ENCODE measurements around the gene PNMT. TPM values are rescaled to one million over a fixed set of nuclear protein-coding genes. Genes with fewer than 3 reads are reported as not detected.

PNMT gene
- total and polyA plus RNA-seq, 2 of the 13 experiments (the other 11 are each of a cell fraction or from before 2014, with no cell fraction given), result 0.25 TPM; not detected in 1

DNA sequence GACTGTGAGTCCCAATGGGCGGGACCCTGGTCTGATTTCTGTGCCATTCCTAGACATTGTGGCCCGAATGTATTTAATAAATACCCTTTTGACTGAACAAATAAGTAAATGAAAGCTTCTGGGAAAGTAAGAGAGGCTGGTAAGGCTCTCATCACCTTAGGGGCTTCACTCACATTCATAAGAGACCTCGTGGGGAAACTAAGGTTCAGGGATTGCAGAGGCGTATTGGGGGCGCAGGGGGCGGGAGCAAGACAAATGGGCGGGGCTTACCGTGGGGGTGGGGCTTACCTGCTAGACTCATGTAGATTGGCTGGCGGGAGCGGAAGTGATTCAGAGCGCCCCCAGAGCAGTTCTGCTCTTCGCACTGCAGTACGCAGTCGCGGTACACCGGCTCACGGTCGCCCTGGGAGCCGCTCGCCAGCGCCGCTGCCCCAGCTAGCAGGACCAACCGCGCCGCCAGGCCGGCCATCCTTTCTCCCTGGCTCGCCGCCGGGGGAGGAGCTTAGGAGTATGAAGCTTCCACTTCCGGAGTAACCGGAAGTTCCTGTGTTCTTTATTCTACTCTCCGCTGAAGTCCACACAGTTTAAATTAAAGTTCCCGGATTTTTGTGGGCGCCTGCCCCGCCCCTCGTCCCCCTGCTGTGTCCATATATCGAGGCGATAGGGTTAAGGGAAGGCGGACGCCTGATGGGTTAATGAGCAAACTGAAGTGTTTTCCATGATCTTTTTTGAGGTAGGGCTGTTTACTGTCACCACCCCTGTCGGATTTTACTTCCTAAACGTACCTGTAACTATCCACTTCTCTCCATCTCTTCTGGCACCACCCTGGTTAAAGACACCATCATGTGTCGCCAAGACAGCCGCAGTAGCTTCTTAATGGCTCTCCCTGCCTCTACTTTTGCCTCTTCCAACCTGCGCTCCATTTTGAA lies 19.6 kb downstream of the PNMT start, which contains the start of gene PGAP3 (continued):
- no peak for TF ChIP-seq ZNF18 (CRISPR knock-in tag; IDR thresholded peaks at IDR 0.05; ENCODE audit: insufficient replicate concordance)
- peak; percentile 19; the same call in 1 of the 2 replicates for TF ChIP-seq STAG1 (CRISPR knock-in tag; IDR thresholded peaks at IDR 0.05)
- TF ChIP-seq RBM39 (IDR thresholded peaks at IDR 0.05; ENCODE audit: low read depth, low read length, poor library complexity, severe bottlenecking), result peak; percentile 88
- TF ChIP-seq ZNF142 (CRISPR knock-in tag; IDR thresholded peaks at IDR 0.05), result peak; percentile 49; the same call in 1 of the 2 replicates
- TF ChIP-seq SOX13 (IDR thresholded peaks at IDR 0.05), result no peak
- peak in 1 of 2 experiments; percentile 37; a peak in 1 of 4 replicates for TF ChIP-seq SOX13 (CRISPR knock-in tag; conservative IDR thresholded peaks at IDR 0.05 in 1 of 2, IDR thresholded peaks at IDR 0.05 in 1 of 2)
- TF ChIP-seq ZNF441 (CRISPR knock-in tag; IDR thresholded peaks at IDR 0.05; ENCODE audit: borderline replicate concordance), result 0 out of 2 replicates have a peak, but pooled peaks have one; percentile 20
- no peak for TF ChIP-seq ZFYVE20 (CRISPR knock-in tag; IDR thresholded peaks at IDR 0.05; ENCODE audit: borderline replicate concordance, low read depth)
- TF ChIP-seq ZNF563 (CRISPR knock-in tag; IDR thresholded peaks at IDR 0.05), result peak; percentile 80
- no peak for TF ChIP-seq ZNF562 (CRISPR knock-in tag; IDR thresholded peaks at IDR 0.05; ENCODE audit: borderline replicate concordance)
- peak; percentile 11; the same call in 1 of the 2 replicates for TF ChIP-seq FOXC1 (CRISPR knock-in tag; IDR thresholded peaks at IDR 0.05; ENCODE audit: borderline replicate concordance)
- no peak for TF ChIP-seq ZBTB37 (CRISPR knock-in tag; IDR thresholded peaks at IDR 0.05)
- peak; percentile 78 for TF ChIP-seq MAX (IDR thresholded peaks at IDR 0.05)
- TF ChIP-seq, protein P1, sequence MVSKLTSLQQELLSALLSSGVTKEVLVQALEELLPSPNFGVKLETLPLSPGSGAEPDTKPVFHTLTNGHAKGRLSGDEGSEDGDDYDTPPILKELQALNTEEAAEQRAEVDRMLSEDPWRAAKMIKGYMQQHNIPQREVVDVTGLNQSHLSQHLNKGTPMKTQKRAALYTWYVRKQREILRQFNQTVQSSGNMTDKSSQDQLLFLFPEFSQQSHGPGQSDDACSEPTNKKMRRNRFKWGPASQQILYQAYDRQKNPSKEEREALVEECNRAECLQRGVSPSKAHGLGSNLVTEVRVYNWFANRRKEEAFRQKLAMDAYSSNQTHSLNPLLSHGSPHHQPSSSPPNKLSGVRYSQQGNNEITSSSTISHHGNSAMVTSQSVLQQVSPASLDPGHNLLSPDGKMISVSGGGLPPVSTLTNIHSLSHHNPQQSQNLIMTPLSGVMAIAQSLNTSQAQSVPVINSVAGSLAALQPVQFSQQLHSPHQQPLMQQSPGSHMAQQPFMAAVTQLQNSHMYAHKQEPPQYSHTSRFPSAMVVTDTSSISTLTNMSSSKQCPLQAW (CRISPR knock-in tag; IDR thresholded peaks at IDR 0.05), result peak; percentile 80; the same call in 1 of the 2 replicates
- no peak for TF ChIP-seq RFX1 (IDR thresholded peaks at IDR 0.05)
- no peak for TF ChIP-seq ATM (IDR thresholded peaks at IDR 0.05; ENCODE audit: borderline replicate concordance)
- TF ChIP-seq DR1 (CRISPR knock-in tag; IDR thresholded peaks at IDR 0.05), result peak; percentile 47; the same call in 1 of the 2 replicates
